C4-2B (cell line): ENCODE data around the gene SSTR5.

Source experiments
- ZFX ChIP-seq: fragments of 450-650 bp; IDR thresholded peaks from 2 replicates; pipeline ENCODE4 v1.6.1; 2017
- TF ChIP-seq, protein P1 (sequence below): fragments of 450-650 bp; conservative IDR thresholded peaks from 2 replicates; pipeline ENCODE4 v1.5.1; 2017; ENCODE audit warnings: mild to moderate bottlenecking

DNA sequence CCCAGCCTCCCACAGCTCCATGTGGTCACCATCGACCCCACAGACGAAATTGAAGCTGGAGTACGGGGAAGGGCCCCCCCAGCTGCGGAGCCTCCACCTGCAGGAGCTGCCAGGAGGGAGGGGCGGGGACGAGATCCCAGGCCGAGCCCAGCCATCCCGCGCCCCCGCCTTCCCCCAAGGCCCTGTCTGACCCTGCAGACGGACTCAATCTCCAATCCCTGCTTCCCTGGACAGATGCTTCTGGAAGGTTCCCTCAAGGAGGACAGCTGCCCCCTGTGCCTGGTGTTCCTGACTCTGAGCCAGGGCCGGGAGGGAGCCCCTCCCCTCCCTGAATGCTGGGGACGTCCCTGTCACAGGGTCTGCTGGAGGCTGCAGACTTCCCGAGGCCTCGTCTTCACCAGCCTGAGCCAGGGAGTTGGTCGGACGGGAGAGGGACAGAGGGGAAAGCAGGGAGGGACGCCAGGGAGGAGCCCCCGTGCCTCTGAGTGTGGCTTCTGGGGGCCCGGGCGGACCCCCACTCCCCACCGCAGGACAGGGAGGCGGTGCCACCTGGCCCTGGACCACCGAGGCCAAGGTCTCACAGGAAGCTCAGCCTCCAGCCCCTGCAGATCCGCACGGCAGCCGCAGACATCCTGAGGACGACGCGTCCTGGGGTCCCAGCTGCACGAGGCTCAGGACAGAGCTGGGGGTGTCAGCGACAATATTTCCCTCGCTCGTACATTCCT, 44.8 kb downstream of the SSTR5 start:
- TF ChIP-seq, protein P1, sequence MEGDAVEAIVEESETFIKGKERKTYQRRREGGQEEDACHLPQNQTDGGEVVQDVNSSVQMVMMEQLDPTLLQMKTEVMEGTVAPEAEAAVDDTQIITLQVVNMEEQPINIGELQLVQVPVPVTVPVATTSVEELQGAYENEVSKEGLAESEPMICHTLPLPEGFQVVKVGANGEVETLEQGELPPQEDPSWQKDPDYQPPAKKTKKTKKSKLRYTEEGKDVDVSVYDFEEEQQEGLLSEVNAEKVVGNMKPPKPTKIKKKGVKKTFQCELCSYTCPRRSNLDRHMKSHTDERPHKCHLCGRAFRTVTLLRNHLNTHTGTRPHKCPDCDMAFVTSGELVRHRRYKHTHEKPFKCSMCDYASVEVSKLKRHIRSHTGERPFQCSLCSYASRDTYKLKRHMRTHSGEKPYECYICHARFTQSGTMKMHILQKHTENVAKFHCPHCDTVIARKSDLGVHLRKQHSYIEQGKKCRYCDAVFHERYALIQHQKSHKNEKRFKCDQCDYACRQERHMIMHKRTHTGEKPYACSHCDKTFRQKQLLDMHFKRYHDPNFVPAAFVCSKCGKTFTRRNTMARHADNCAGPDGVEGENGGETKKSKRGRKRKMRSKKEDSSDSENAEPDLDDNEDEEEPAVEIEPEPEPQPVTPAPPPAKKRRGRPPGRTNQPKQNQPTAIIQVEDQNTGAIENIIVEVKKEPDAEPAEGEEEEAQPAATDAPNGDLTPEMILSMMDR, result no peak
- no peak for TF ChIP-seq ZFX
